Measurements from ENCODE around the gene KIF18B.

DNA sequence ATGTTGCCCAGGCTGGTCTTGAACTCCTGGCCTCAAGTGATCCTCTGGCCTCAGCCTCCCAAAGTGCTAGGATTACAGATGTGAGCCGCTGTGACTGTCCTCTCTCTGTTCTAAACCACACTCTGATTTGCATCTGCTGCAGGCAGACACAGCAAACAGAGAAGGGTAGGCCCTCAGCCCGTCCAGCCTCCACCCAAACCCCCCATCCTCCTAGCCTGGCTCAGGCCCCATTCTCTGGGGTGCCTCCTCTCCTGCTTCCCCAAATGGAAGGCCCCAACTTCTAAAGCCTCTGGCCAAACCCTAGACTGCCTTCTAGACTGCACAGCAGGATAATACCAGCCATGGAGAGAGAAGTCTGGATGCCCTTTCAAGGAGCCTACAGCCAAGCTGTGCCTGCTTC is 28.2 kb downstream of the KIF18B start:
- TF ChIP-seq CTCF (IDR thresholded peaks at IDR 0.05) = no peak
- no peak for TF ChIP-seq POLR2A (IDR thresholded peaks at IDR 0.05)

Measured in right lobe of liver (tissue), 4 donors.